HepG2 (cell line): ENCODE data around the gene PHACTR3. TPM values are rescaled to one million over a fixed set of nuclear protein-coding genes. Genes with fewer than 3 reads are reported as not detected.

Experiments
- ATAC-seq: fragments of 200-7000 bp; cut with Tn5 transposase; 3 replicates; pipeline ENCODE4 v1.9.1; 2020; ENCODE audit warnings: mild to moderate bottlenecking, moderate library complexity
- BruUV-seq: library from RNA; stranded (reverse); fragments of 400-500 nt; replicated peaks from 2 replicates; lab custom pipeline; 2021; lab: Mats Ljungman, UMichigan
- CTCF ChIA-PET: fragments of 300-600 bp; formaldehyde crosslinking; extraction: SDS; loops from one replicate; lab custom pipeline; 2021; ENCODE audit warnings: low total read pairs, inconsistent platforms, low intra/inter-chr PET ratio; lab: Yijun Ruan, JAX
- POLR2A ChIA-PET: fragments of 350-600 bp; sonication (Branson Sonifier 250); formaldehyde crosslinking; loops from one replicate; lab custom pipeline; 2020; ENCODE audit warnings: antibody characterized with exemption, inconsistent platforms; lab: Yijun Ruan, JAX
- DNase-seq: peaks from one replicate; pipeline ENCODE4 v3.0.0-alpha.2; 2015; ENCODE audit warnings: low spot score
- FAIRE-seq: peaks from 3 replicates; lab custom pipeline; 2011; peaks lifted over from hg19 to GRCh38; lab: Jason Lieb, UNC
- H2AFZ ChIP-seq: one replicate; pipeline ENCODE4 v1.6.1; 2011; ENCODE audit warnings: low read length, inconsistent platforms
- H3K27ac ChIP-seq: fragments of 300-600 bp; 3 replicates; pipeline ENCODE4 v1.8.0; 2011; ENCODE audit warnings: mixed run types, mild to moderate bottlenecking, mixed read lengths, low read length, inconsistent platforms; ENCODE audit not compliant: insufficient read depth; ENCODE audit errors: extremely low read length
- H3K27me3 ChIP-seq, 2 experiments: fragments of 200-600 bp in 1 of 2; 2 replicates in 1 of 2; 3 replicates in 1 of 2; pipeline versions ENCODE4 v1.6.0 to v1.8.0; 2011; ENCODE audit warnings: low read length in 2 of 2, mild to moderate bottlenecking in 2 of 2, moderate library complexity in 2 of 2, inconsistent platforms in 1 of 2; ENCODE audit not compliant: insufficient read depth in 2 of 2, control insufficient read depth in 1 of 2
- H3K36me3 ChIP-seq, 2 experiments: fragments of 200-600 bp in 1 of 2; replicated peaks in 1 of 2; 2 replicates in 1 of 2; 3 replicates in 1 of 2; pipeline versions ENCODE4 v1.5.1 to v1.8.0; 2011; ENCODE audit warnings: low read length in 2 of 2, inconsistent platforms in 1 of 2; ENCODE audit not compliant: insufficient read depth in 2 of 2, control insufficient read depth in 1 of 2
- H3K4me1 ChIP-seq: 2 replicates; pipeline ENCODE4 v1.5.1; 2012; ENCODE audit warnings: low read length, inconsistent platforms; ENCODE audit not compliant: insufficient read depth
- H3K4me2 ChIP-seq: 2 replicates; pipeline ENCODE4 v1.6.0; 2011; ENCODE audit warnings: low read depth, low read length, inconsistent platforms
- H3K4me3 ChIP-seq, 3 experiments: fragments of 200-600 bp in 1 of 3; sonication (generic), shearing (Covaris generic) in 1 of 3; replicated peaks in 1 of 3; 2 replicates each; pipeline ENCODE4 v1.5.1; 2011 to 2016; ENCODE audit warnings: low read length in 3 of 3, inconsistent platforms in 2 of 3, low read depth in 2 of 3, mild to moderate bottlenecking in 2 of 3, control low read depth in 1 of 3, mixed read lengths in 1 of 3; ENCODE audit not compliant: insufficient read depth in 1 of 3
- H3K79me2 ChIP-seq: one replicate; pipeline ENCODE4 v1.6.1; 2011; ENCODE audit warnings: low read length, inconsistent platforms; ENCODE audit not compliant: insufficient read depth
- H3K9ac ChIP-seq: 2 replicates; pipeline ENCODE4 v1.6.0; 2011; ENCODE audit warnings: mild to moderate bottlenecking, low read depth, low read length, inconsistent platforms; ENCODE audit not compliant: insufficient read depth
- H3K9me3 ChIP-seq: 2 replicates; pipeline ENCODE4 v1.5.1; 2012; ENCODE audit warnings: mild to moderate bottlenecking, low read length
- H4K20me1 ChIP-seq: 2 replicates; pipeline ENCODE4 v1.6.0; 2011; ENCODE audit warnings: inconsistent platforms, mild to moderate bottlenecking, low read length, moderate library complexity; ENCODE audit not compliant: insufficient read depth
- DNMT1 ChIP-seq: sonication (generic); formaldehyde crosslinking; IDR thresholded peaks from 2 replicates; pipeline ENCODE4 v1.5.1; 2020; ENCODE audit warnings: mild to moderate bottlenecking, missing genetic modification reagents
- FOXA3 ChIP-seq: IDR thresholded peaks from 2 replicates; pipeline ENCODE4 v1.6.1; 2016; ENCODE audit warnings: missing genetic modification reagents, missing compliant biosample characterization
- HNF1A ChIP-seq, 2 experiments: sonication (generic) in 1 of 2; formaldehyde crosslinking in 1 of 2; IDR thresholded peaks; 2 replicates each; pipeline versions ENCODE4 v1.4.0 to v1.6.1; 2016 to 2020; ENCODE audit warnings: borderline replicate concordance in 1 of 2, low read depth in 1 of 2, mild to moderate bottlenecking in 1 of 2, missing genetic modification reagents in 1 of 2
- MIER3 ChIP-seq: IDR thresholded peaks from 2 replicates; pipeline ENCODE4 v1.6.1; 2016; ENCODE audit warnings: missing compliant biosample characterization, borderline replicate concordance
- MIXL1 ChIP-seq: IDR thresholded peaks from 2 replicates; pipeline ENCODE4 v1.6.1; 2016
- NFKBIZ ChIP-seq: IDR thresholded peaks from 2 replicates; pipeline ENCODE4 v1.6.1; 2018; ENCODE audit warnings: missing genetic modification reagents, missing compliant biosample characterization
- NFYC ChIP-seq: IDR thresholded peaks from 2 replicates; pipeline ENCODE4 v1.6.1; 2016; ENCODE audit warnings: missing genetic modification reagents, missing compliant biosample characterization
- RARA ChIP-seq: IDR thresholded peaks from 2 replicates; pipeline ENCODE4 v1.6.1; 2016; ENCODE audit warnings: missing genetic modification reagents, missing compliant biosample characterization
- SRF ChIP-seq: IDR thresholded peaks from 2 replicates; pipeline ENCODE4 v1.6.1; 2011; ENCODE audit warnings: mild to moderate bottlenecking, low read depth, low read length, moderate library complexity
- TARDBP ChIP-seq: sonication (generic); formaldehyde crosslinking; IDR thresholded peaks from 2 replicates; pipeline ENCODE4 v1.8.0; 2022; ENCODE audit warnings: mild to moderate bottlenecking, missing genetic modification reagents
- ZFP91 ChIP-seq: sonication (generic); formaldehyde crosslinking; IDR thresholded peaks from 2 replicates; pipeline ENCODE4 v1.9.0; 2022; ENCODE audit warnings: missing genetic modification reagents, mild to moderate bottlenecking, borderline replicate concordance
- ZNF576 ChIP-seq: sonication (generic); formaldehyde crosslinking; IDR thresholded peaks from 2 replicates; pipeline ENCODE4 v1.4.0; 2020; ENCODE audit warnings: mild to moderate bottlenecking, missing genetic modification reagents
- ZNF777 ChIP-seq: sonication (generic); formaldehyde crosslinking; IDR thresholded peaks from 2 replicates; pipeline ENCODE4 v1.4.0; 2020; ENCODE audit warnings: missing genetic modification reagents
- ZNF792 ChIP-seq: IDR thresholded peaks from 2 replicates; pipeline ENCODE4 v1.6.1; 2016
- WGBS: methylation state at CpG from one replicate; pipeline ENCODE4 v1.1.6; 2017; ENCODE audit warnings: low lambda C conversion rate; 5-methylcytosine and 5-hydroxymethylcytosine counted together
- in situ Hi-C: cut with HindIII; loops from 2 replicates; pipeline ENCODE4 v1.10.0; 2017; ENCODE audit warnings: low pct_unique_long_range_greater_than_20kb; ENCODE audit not compliant: extremely low pct_ligation_motif_present
- intact Hi-C: fragments of 100-400 bp; cut with micrococcal nuclease; formaldehyde crosslinking; loops from one replicate; pipeline ENCODE4 v1.10.0; 2022; ENCODE audit not compliant: unreplicated experiment
- polyA plus RNA-seq, 8 experiments: library from polyadenylated mRNA; depleted of rRNA in 3 of 8; stranded (reverse) in 7 of 8; unstranded in 1 of 8; fragments of >200 nt; fragmentation: Illumina TruSeq in 4 of 8; extraction: Trizol in 4 of 8; gene quantifications; 2 replicates each; pipeline versions ENCODE4 v1.2.1 to v1.2.3, GENCODE V29; 2011 to 2016; ENCODE audit warnings: low read depth in 4 of 8, missing spikeins in 1 of 8, mixed read lengths in 1 of 8; ENCODE audit not compliant: insufficient read depth in 1 of 8
- total RNA-seq, 5 experiments: library from RNA; depleted of rRNA; stranded (reverse); fragments of >200 nt; fragmentation: Illumina TruSeq; extraction: Trizol; gene quantifications; 2 replicates each; pipeline ENCODE4 v1.2.3, GENCODE V29; 2016; ENCODE audit warnings: low read depth in 1 of 5

The PHACTR3 gene
- total and polyA plus RNA-seq, 2 of the 13 experiments (the other 11 are each of a cell fraction or from before 2014, with no cell fraction given): not detected

- H3K36me3 ChIP-seq: no peaks in the 10 kb centered on the region
- FAIRE-seq (no peak), ATAC-seq (peak; percentile 32)
- no peak overlapping the region for H3K9ac ChIP-seq
- no peaks in the 10 kb centered on the region for H3K4me1 ChIP-seq
- ChIA-PET POLR2A (no interaction called here), CTCF (no interaction called here)
- 25% methylated on average over 10 of the region's 12 CpGs for WGBS
- no peaks in the 10 kb centered on the region for H4K20me1 ChIP-seq
- no peak overlapping the region for H3K4me2 ChIP-seq
- peaks cover 4 to 23% of the 10 kb centered on the region in 2 experiments; a peak in 2 of 5 replicates for H3K27me3 ChIP-seq
- in situ Hi-C loops: no loop called here
- TF ChIP-seq FOXA3: no peak
- TF ChIP-seq MIER3 (CRISPR knock-in tag): no peak
- no peak for TF ChIP-seq ZFP91 (CRISPR knock-in tag)
- TF ChIP-seq NFKBIZ (CRISPR knock-in tag): no peak
- no peak for TF ChIP-seq SRF
- TF ChIP-seq RARA (CRISPR knock-in tag): no peak
- TF ChIP-seq NFYC (CRISPR knock-in tag): no peak
- TF ChIP-seq ZNF777 (CRISPR knock-in tag): no peak
- no peak for TF ChIP-seq TARDBP (CRISPR knock-in tag)
- no peak for TF ChIP-seq DNMT1 (CRISPR knock-in tag)
- TF ChIP-seq HNF1A (IDR thresholded peaks at IDR 0.05; ENCODE audit: low read depth): no peak
- TF ChIP-seq HNF1A (CRISPR knock-in tag; IDR thresholded peaks at IDR 0.05; ENCODE audit: borderline replicate concordance): no peak
- TF ChIP-seq ZNF576: no peak
- TF ChIP-seq MIXL1: no peak
- TF ChIP-seq ZNF792 (CRISPR knock-in tag): no peak
- TF ChIP-seq, all 625 proteins: peak for 0
- H2AFZ ChIP-seq: no peak overlapping the region
- no peak overlapping the region for H3K27ac ChIP-seq
- no TSS peak for BruUV-seq
- intact Hi-C loops: no loop called here
- no peak overlapping the region for H3K4me3 ChIP-seq
- no peaks in the 10 kb centered on the region for H3K9me3 ChIP-seq
- no peaks in the 10 kb centered on the region for H3K79me2 ChIP-seq
- DNase-seq: no peak
These were observed 40.2 kb upstream of the PHACTR3 start for GRCh38 chr20:59564171-59564570.
